ENCODE results near the gene KANSL1.

DNA sequence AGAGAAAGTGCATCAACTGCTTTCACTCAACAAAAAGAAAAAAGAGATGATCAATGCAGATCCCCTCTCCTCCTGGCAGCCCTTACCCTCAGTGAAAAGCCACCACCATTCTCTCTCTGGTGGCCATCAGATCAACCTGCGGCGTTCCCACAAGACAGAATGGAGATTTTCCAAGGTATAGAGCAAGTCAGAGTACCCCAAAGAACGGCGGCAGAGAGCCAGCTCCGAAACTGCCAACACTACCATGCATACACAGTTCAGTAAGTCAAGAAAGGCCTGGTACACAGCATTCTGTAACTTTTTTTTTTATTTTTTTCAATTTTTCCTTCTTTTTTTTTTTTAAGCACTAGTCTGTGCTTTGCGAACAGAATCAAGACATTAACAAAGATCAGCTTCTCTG lies 163.6 kb downstream of the KANSL1 start:
- TF ChIP-seq EZH2 (IDR thresholded peaks at IDR 0.05; ENCODE audit: insufficient read depth, poor library complexity, severe bottlenecking) (no peak), EZH2phosphoT487 (IDR thresholded peaks at IDR 0.05; ENCODE audit: insufficient read depth, low read depth) (no peak)

Data from GM23248 (cell line).